ENCODE results near the gene RPS6KB2. TPM values are rescaled to one million over a fixed set of nuclear protein-coding genes. Genes with fewer than 3 reads are reported as not detected.
A peak's percentile ranks its signal among the peaks of the same experiment; 100 is the strongest.

Gene RPS6KB2
- total RNA-seq, result 51.7 and 53.8 TPM in 2 replicates
- long read RNA-seq, partial matches to known transcripts, result 1 of 2 reads
- long read RNA-seq, other reads (novel, unspliced or antisense), result 1 of 2 reads

GRCh38 chr11:67428052-67429001 lies at the start of gene RPS6KB2:
RPS6KB2 (plus strand) TSS chr11:67428494; CDS start chr11:67428546, 52 bp downstream.
- Mint-ChIP-seq H3K36me3 (ENCODE audit: insufficient read depth) (peaks cover 3% of the 10 kb centered on the region), H3K27ac (peak within 1 kb of the TSS; percentile 97), H3K27me3 (no peaks in the 10 kb centered on the region), H3K4me3 (ENCODE audit: low read depth) (peak within 1 kb of the TSS; percentile 95), H3K4me1 (ENCODE audit: low read depth) (peaks cover 4% of the 10 kb centered on the region), H3K9me3 (ENCODE audit: low read depth) (no peaks in the 10 kb centered on the region)
- no peak for TF ChIP-seq CTCF (IDR thresholded peaks at IDR 0.05; ENCODE audit: unreplicated experiment)
- peak; percentile 99 for DNase-seq (ENCODE audit: low spot score, unreplicated experiment)

- H3K9me3 Mint-ChIP-seq (ENCODE audit: low read depth), result no peaks in the 10 kb centered on the region
- no peak for TF ChIP-seq CTCF (IDR thresholded peaks at IDR 0.05; ENCODE audit: unreplicated experiment)
- DNase-seq (ENCODE audit: low spot score, unreplicated experiment), result no peak
- no peaks in the 10 kb centered on the region for H3K36me3 Mint-ChIP-seq (ENCODE audit: insufficient read depth)
- peaks cover 14% of the 10 kb centered on the region for H3K4me1 Mint-ChIP-seq (ENCODE audit: low read depth)
- peaks cover 30% of the 10 kb centered on the region for H3K27me3 Mint-ChIP-seq
- no peak overlapping the region for H3K4me3 Mint-ChIP-seq (ENCODE audit: low read depth)
- no peak overlapping the region for H3K27ac Mint-ChIP-seq
These were observed 49.8 kb upstream of the RPS6KB2 start for GRCh38 chr11:67378544-67378943.

- Mint-ChIP-seq H3K9me3 (ENCODE audit: low read depth) (no peaks in the 10 kb centered on the region), H3K4me1 (ENCODE audit: low read depth) (peaks cover 9% of the 10 kb centered on the region), H3K4me3 (ENCODE audit: low read depth) (no peak overlapping the region), H3K36me3 (ENCODE audit: insufficient read depth) (no peaks in the 10 kb centered on the region), H3K27ac (no peak overlapping the region), H3K27me3 (peaks cover 29% of the 10 kb centered on the region)
- DNase-seq (ENCODE audit: low spot score, unreplicated experiment), result no peak
- TF ChIP-seq CTCF (IDR thresholded peaks at IDR 0.05; ENCODE audit: unreplicated experiment), result no peak
These were observed 48.9 kb upstream of the RPS6KB2 start for GRCh38 chr11:67379061-67380058.

GRCh38 chr11:67381244-67381972 lies 46.9 kb upstream of the RPS6KB2 start:
- Mint-ChIP-seq H3K4me1 (ENCODE audit: low read depth) (no peaks in the 10 kb centered on the region), H3K27me3 (peaks cover 42% of the 10 kb centered on the region), H3K27ac (no peak overlapping the region), H3K36me3 (ENCODE audit: insufficient read depth) (no peaks in the 10 kb centered on the region), H3K4me3 (ENCODE audit: low read depth) (no peak overlapping the region), H3K9me3 (ENCODE audit: low read depth) (no peaks in the 10 kb centered on the region)
- no peak for TF ChIP-seq CTCF (IDR thresholded peaks at IDR 0.05; ENCODE audit: unreplicated experiment)
- no peak for DNase-seq (ENCODE audit: low spot score, unreplicated experiment)
